GM18868 (cell line): ENCODE results near the gene INO80D.

Experiments
- ATAC-seq: cut with Tn5 transposase; IDR thresholded peaks from one replicate; pipeline ENCODE4 v1.9.1; 2021; ENCODE audit warnings: mild to moderate bottlenecking, moderate library complexity; ENCODE audit not compliant: unreplicated experiment

Gene INO80D

GRCh38 chr2:205947621-205948495 lies 138.1 kb downstream of the INO80D start:
- peak; percentile 86 for ATAC-seq

- ATAC-seq = no peak
These were observed 139.7 kb downstream of the INO80D start for GRCh38 chr2:205946226-205946625.
